BE2C (cell line): Measurements from ENCODE around the gene ZSCAN18.

Experiments used
- DNase-seq: peaks from one replicate; pipeline ENCODE4 v3.0.0-alpha.2; 2020
- H3K27me3 ChIP-seq: fragments of 250-450 bp; sonication (Bioruptor Pico); 2 replicates; pipeline ENCODE4 v1.5.1; 2020; ENCODE audit warnings: mild to moderate bottlenecking
- H3K36me3 ChIP-seq: fragments of 250-450 bp; sonication (Bioruptor Pico); 2 replicates; pipeline ENCODE4 v1.5.1; 2020; ENCODE audit warnings: mild to moderate bottlenecking
- H3K4me1 ChIP-seq: fragments of 250-450 bp; sonication (Bioruptor Pico); 2 replicates; pipeline ENCODE4 v1.5.1; 2020
- H3K4me3 ChIP-seq: 2 replicates; pipeline ENCODE4 v1.5.1; 2011; ENCODE audit warnings: low read depth, low read length
- H3K9me3 ChIP-seq: fragments of 250-450 bp; sonication (Bioruptor Pico); 2 replicates; pipeline ENCODE4 v1.5.1; 2020
- CTCF ChIP-seq: IDR thresholded peaks from 2 replicates; pipeline ENCODE4 v1.5.1; 2012; ENCODE audit warnings: mild to moderate bottlenecking, low read depth, low read length

ZSCAN18 gene

GRCh38 chr19:58052256-58052655 is 45.8 kb downstream of the ZSCAN18 start:
- TF ChIP-seq CTCF, result no peak
- Histone ChIP-seq H3K36me3 (no peaks in the 10 kb centered on the region), H3K4me1 (no peaks in the 10 kb centered on the region), H3K4me3 (no peak overlapping the region), H3K9me3 (peaks cover 2% of the 10 kb centered on the region), H3K27me3 (no peaks in the 10 kb centered on the region)
- DNase-seq, result no peak

DNA sequence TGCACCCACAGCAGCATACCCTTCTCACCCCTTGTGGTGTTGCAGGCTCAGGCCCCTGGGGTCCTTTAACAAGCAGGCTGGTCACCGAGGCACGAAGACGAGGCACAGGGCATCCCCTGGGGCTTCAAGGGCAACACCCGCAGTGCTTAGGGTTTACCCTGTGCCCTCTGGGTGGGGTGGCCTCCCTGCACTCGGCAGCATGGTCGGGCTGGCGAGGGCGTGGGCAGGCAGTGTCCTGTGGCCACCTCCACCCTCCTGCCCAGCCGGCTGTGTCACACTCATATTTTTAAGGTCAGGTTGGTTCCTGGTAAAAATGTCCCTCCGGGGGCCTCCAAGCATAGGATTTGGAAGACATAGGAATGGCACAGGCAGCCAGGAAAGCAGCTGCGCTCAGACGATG is 50.4 kb downstream of the ZSCAN18 start:
- no peak for TF ChIP-seq CTCF
- Histone ChIP-seq H3K4me3 (no peak overlapping the region), H3K4me1 (no peaks in the 10 kb centered on the region), H3K27me3 (no peaks in the 10 kb centered on the region), H3K36me3 (no peaks in the 10 kb centered on the region), H3K9me3 (no peaks in the 10 kb centered on the region; the same call in 1 of the 2 replicates)
- DNase-seq, result no peak

DNA sequence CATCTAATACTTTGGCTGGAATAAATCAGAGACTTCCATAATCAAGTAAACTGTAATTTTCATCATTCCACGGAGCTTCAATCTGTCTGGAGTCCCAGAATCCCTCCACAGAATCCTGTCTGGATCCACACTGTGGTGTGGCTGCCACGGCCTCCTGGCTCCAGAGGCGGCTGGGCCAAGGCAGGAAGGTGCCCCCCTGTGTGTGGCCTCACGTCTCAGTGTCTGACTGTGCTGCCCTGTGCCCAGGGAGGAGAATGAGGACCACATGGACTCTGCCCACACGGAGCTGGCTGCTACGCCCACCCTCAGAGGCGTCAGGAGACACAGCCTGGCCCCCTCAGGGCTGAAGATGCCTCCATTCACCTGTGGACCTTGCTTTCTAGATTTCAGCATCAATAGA is 51.2 kb downstream of the ZSCAN18 start:
- H3K36me3 ChIP-seq, result no peaks in the 10 kb centered on the region
- no peaks in the 10 kb centered on the region for H3K27me3 ChIP-seq
- H3K4me3 ChIP-seq, result no peak overlapping the region
- no peaks in the 10 kb centered on the region; the same call in 1 of the 2 replicates for H3K9me3 ChIP-seq
- no peaks in the 10 kb centered on the region for H3K4me1 ChIP-seq
- no peak for DNase-seq
- no peak for TF ChIP-seq CTCF

- no peaks in the 10 kb centered on the region for H3K36me3 ChIP-seq
- no peaks in the 10 kb centered on the region; the same call in 1 of the 2 replicates for H3K9me3 ChIP-seq
- no peaks in the 10 kb centered on the region for H3K27me3 ChIP-seq
- no peak for DNase-seq
- H3K4me1 ChIP-seq, result no peaks in the 10 kb centered on the region
- TF ChIP-seq CTCF, result no peak
- no peak overlapping the region for H3K4me3 ChIP-seq
These were observed 52.5 kb downstream of the ZSCAN18 start for GRCh38 chr19:58045411-58046050.

- TF ChIP-seq CTCF, result no peak
- Histone ChIP-seq H3K36me3 (no peaks in the 10 kb centered on the region), H3K9me3 (no peaks in the 10 kb centered on the region; the same call in 1 of the 2 replicates), H3K4me1 (no peaks in the 10 kb centered on the region), H3K27me3 (no peaks in the 10 kb centered on the region), H3K4me3 (no peak overlapping the region)
- DNase-seq, result no peak
These were observed 53.1 kb downstream of the ZSCAN18 start for GRCh38 chr19:58044886-58045285.

GRCh38 chr19:58044391-58044790 is 53.6 kb downstream of the ZSCAN18 start:
- Histone ChIP-seq H3K9me3 (no peaks in the 10 kb centered on the region; the same call in 1 of the 2 replicates), H3K4me1 (no peaks in the 10 kb centered on the region), H3K36me3 (no peaks in the 10 kb centered on the region), H3K27me3 (no peaks in the 10 kb centered on the region), H3K4me3 (no peak overlapping the region)
- TF ChIP-seq CTCF, result no peak
- no peak for DNase-seq
